HEK293 (cell line): ENCODE measurements around the gene PIGH.
A peak's percentile ranks its signal among the peaks of the same experiment; 100 is the strongest.

Source experiments
- CTCF ChIA-PET: fragments of 350-600 bp; formaldehyde crosslinking; extraction: SDS; loops from one replicate; lab custom pipeline; 2021; ENCODE audit warnings: antibody characterized with exemption; lab: Yijun Ruan, JAX
- POLR2A ChIA-PET: fragments of 300-600 bp; formaldehyde crosslinking; extraction: SDS; loops from one replicate; lab custom pipeline; 2020; ENCODE audit warnings: antibody characterized with exemption, inconsistent platforms; lab: Yijun Ruan, JAX
- H3K27ac ChIP-seq: fragments of 200-500 bp; sonication (Bioruptor generic); 2 replicates; pipeline ENCODE4 v1.5.1; 2014; ENCODE audit warnings: low read depth, low read length, control low read depth, inconsistent platforms; ENCODE audit errors: extremely low read depth
- H3K36me3 ChIP-seq, 2 experiments: fragments of 200-500 bp in 1 of 2; sonication (Bioruptor generic) in 1 of 2; 1 replicate in 1 of 2; 2 replicates in 1 of 2; pipeline ENCODE4 v1.5.1; 2014 to 2017; ENCODE audit warnings: inconsistent platforms in 2 of 2, low read length in 2 of 2; ENCODE audit not compliant: control insufficient read depth in 2 of 2, insufficient read depth in 1 of 2
- H3K4me1 ChIP-seq: fragments of 200-500 bp; sonication (Bioruptor generic); 2 replicates; pipeline ENCODE4 v1.5.1; 2014; ENCODE audit warnings: mild to moderate bottlenecking, low read length, inconsistent platforms; ENCODE audit not compliant: control insufficient read depth, insufficient read depth
- H3K4me3 ChIP-seq: 2 replicates; pipeline ENCODE4 v1.5.1; 2011; ENCODE audit warnings: low read depth, mild to moderate bottlenecking, control low read depth, low read length, moderate library complexity
- H3K9me3 ChIP-seq: fragments of 200-500 bp; sonication (Bioruptor generic); 2 replicates; pipeline ENCODE4 v1.5.1; 2014; ENCODE audit warnings: low read depth, low read length, inconsistent platforms; ENCODE audit not compliant: control insufficient read depth, insufficient read depth
- KLF1 ChIP-seq: fragments of 450-650 bp; formaldehyde crosslinking; IDR thresholded peaks from 2 replicates; pipeline ENCODE4 v1.5.1; 2016; ENCODE audit warnings: missing biosample characterization, missing genetic modification characterization
- ZFHX2 ChIP-seq: fragments of 450-650 bp; formaldehyde crosslinking; conservative IDR thresholded peaks from 2 replicates; pipeline ENCODE4 v1.5.1; 2016; ENCODE audit warnings: missing biosample characterization, missing genetic modification characterization
- ZFP41 ChIP-seq: fragments of 450-650 bp; formaldehyde crosslinking; IDR thresholded peaks from 2 replicates; pipeline ENCODE4 v1.5.1; 2016; ENCODE audit warnings: missing biosample characterization, missing genetic modification characterization, borderline replicate concordance
- ZNF202 ChIP-seq: fragments of 450-650 bp; formaldehyde crosslinking; IDR thresholded peaks from 2 replicates; pipeline ENCODE4 v1.5.1; 2016; ENCODE audit warnings: missing biosample characterization, missing genetic modification characterization, borderline replicate concordance
- ZNF366 ChIP-seq: fragments of 450-650 bp; formaldehyde crosslinking; conservative IDR thresholded peaks from 2 replicates; pipeline ENCODE4 v1.5.1; 2016; ENCODE audit warnings: missing biosample characterization, missing genetic modification characterization
- ZNF426 ChIP-seq: fragments of 450-650 bp; formaldehyde crosslinking; IDR thresholded peaks from 2 replicates; pipeline ENCODE4 v1.5.1; 2017; ENCODE audit warnings: missing biosample characterization, missing genetic modification characterization, mild to moderate bottlenecking, inconsistent platforms, moderate library complexity
- ZNF521 ChIP-seq: fragments of 450-650 bp; formaldehyde crosslinking; IDR thresholded peaks from 2 replicates; pipeline ENCODE4 v1.5.1; 2017; ENCODE audit warnings: missing biosample characterization, mild to moderate bottlenecking, missing genetic modification characterization
- ZNF571 ChIP-seq: fragments of 450-650 bp; formaldehyde crosslinking; IDR thresholded peaks from 2 replicates; pipeline ENCODE4 v1.5.0; 2017; ENCODE audit warnings: missing biosample characterization, missing genetic modification characterization
- ZNF623 ChIP-seq: fragments of 450-650 bp; formaldehyde crosslinking; IDR thresholded peaks from 2 replicates; pipeline ENCODE4 v1.5.1; 2016; ENCODE audit warnings: missing biosample characterization, missing genetic modification characterization
- ZNF654 ChIP-seq: fragments of 450-650 bp; formaldehyde crosslinking; IDR thresholded peaks from 2 replicates; pipeline ENCODE4 v1.5.1; 2016; ENCODE audit warnings: low read depth, missing biosample characterization, missing genetic modification characterization
- ZNF660 ChIP-seq: fragments of 450-650 bp; IDR thresholded peaks from 2 replicates; pipeline ENCODE4 v1.5.1; 2018; ENCODE audit warnings: missing biosample characterization, mild to moderate bottlenecking, missing genetic modification characterization
- ZNF701 ChIP-seq: fragments of 450-650 bp; formaldehyde crosslinking; IDR thresholded peaks from 2 replicates; pipeline ENCODE4 v1.5.1; 2016; ENCODE audit warnings: missing biosample characterization, missing genetic modification characterization
- TF ChIP-seq, protein P1 (sequence below): fragments of 450-650 bp; formaldehyde crosslinking; IDR thresholded peaks from 2 replicates; pipeline ENCODE4 v1.5.1; 2016; ENCODE audit warnings: missing biosample characterization, missing genetic modification characterization
- TF ChIP-seq, protein P2 (sequence below): fragments of 450-650 bp; IDR thresholded peaks from 2 replicates; pipeline ENCODE4 v1.5.1; 2018; ENCODE audit warnings: missing biosample characterization, mild to moderate bottlenecking, missing genetic modification characterization
- TF ChIP-seq, protein P3 (sequence below): fragments of 450-650 bp; formaldehyde crosslinking; IDR thresholded peaks from 2 replicates; pipeline ENCODE4 v1.5.1; 2016; ENCODE audit warnings: missing biosample characterization, missing genetic modification characterization
- TF ChIP-seq, protein P4 (sequence below): IDR thresholded peaks from 2 replicates; pipeline ENCODE4 v1.6.1; 2011; ENCODE audit warnings: mild to moderate bottlenecking, low read depth, low read length, borderline replicate concordance

PIGH gene

DNA sequence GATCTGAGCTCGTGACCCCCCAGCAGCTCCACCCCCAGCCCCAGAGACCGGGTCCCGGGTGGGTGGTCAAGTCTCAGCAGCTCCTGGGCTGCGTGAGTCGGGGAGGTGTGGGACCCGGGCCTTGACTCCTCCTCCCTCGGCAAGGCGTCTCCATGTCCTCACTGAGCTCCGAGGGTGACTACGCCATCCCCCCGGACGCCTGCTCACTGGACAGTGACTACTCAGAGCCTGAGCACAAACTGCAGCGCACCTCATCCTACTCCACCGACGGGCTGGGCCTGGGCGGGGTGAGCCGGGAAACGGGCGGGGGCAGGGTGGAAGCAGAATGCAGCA, 28.1 kb downstream of the PIGH start:
- TF ChIP-seq KLF1 = peak; percentile 83
- no peak for TF ChIP-seq ZNF521
- TF ChIP-seq, all 188 proteins: peak for 1
- H3K4me3 ChIP-seq = no peak overlapping the region
- peaks cover 0 to 36% of the 10 kb centered on the region in 2 experiments; a peak in 1 of 3 replicates for H3K36me3 ChIP-seq
- no peaks in the 10 kb centered on the region for H3K9me3 ChIP-seq
- H3K4me1 ChIP-seq = no peaks in the 10 kb centered on the region
- CTCF ChIA-PET = interaction anchor here (0.7 to 9.4 kb wide), 29 partner anchors 10 to 215 kb away, joined by 3 to 143 read pairs (median 6); partner anchors contain the start of genes PIGH and PLEKHH1
- POLR2A ChIA-PET = interaction anchor here (0.6 to 1.3 kb wide), 5 partner anchors 28 to 144 kb away, joined by 3 to 5 read pairs (median 4); partner anchors contain the start of genes PIGH and PLEKHH1
- H3K27ac ChIP-seq = no peak overlapping the region

DNA sequence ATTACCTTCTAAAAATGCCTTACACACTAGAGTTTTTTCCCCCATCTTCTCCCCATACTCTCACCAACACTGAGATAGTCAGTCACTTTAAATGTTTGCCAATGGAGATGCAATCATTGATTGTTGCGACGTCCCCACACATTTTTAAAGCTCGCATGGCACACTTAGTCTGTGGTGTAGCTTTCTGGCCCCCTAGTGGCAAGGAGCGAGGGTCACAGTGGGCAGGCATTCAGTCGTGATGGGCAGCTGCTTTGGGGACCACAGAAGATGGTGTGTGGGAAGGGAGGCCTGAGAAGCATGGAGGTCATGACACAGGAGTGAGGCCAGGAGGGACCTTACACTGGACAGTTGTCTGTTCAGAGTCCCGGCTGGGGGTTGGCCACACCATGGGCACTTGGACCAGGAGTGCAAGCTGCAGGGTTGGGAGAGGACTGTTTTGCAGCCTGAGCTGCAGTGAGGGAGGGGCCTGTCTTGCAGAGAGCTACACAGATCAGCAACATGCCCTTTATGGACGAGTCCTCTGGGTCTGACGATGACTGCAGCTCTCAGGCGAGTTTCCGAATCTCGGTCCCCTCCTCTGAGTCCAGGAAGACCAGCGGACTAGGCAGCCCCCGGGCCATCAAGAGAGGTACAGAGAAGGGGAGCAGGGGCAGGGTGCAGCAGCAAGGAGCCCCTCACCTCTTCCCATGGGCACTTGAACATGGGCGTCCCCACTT, 28.6 kb downstream of the PIGH start:
- POLR2A ChIA-PET = interaction anchor here (0.6 to 1.3 kb wide), 6 partner anchors 14 to 144 kb away, joined by 3 to 6 read pairs (median 4); partner anchors contain the start of genes PIGH and PLEKHH1
- peaks cover 0 to 32% of the 10 kb centered on the region in 2 experiments; a peak in 1 of 3 replicates for H3K36me3 ChIP-seq
- no peak overlapping the region for H3K27ac ChIP-seq
- no peaks in the 10 kb centered on the region for H3K4me1 ChIP-seq
- no peak overlapping the region for H3K4me3 ChIP-seq
- H3K9me3 ChIP-seq = no peaks in the 10 kb centered on the region
- TF ChIP-seq ZNF426 (tag by site-specific recombination) = no peak
- peak; percentile 47 for TF ChIP-seq ZNF654
- no peak for TF ChIP-seq ZNF623 (tag by site-specific recombination)
- no peak for TF ChIP-seq ZNF571 (tag by site-specific recombination)
- TF ChIP-seq ZFHX2 = no peak
- no peak for TF ChIP-seq ZNF202 (tag by site-specific recombination)
- TF ChIP-seq ZNF701 (tag by site-specific recombination) = no peak
- TF ChIP-seq, protein P1, sequence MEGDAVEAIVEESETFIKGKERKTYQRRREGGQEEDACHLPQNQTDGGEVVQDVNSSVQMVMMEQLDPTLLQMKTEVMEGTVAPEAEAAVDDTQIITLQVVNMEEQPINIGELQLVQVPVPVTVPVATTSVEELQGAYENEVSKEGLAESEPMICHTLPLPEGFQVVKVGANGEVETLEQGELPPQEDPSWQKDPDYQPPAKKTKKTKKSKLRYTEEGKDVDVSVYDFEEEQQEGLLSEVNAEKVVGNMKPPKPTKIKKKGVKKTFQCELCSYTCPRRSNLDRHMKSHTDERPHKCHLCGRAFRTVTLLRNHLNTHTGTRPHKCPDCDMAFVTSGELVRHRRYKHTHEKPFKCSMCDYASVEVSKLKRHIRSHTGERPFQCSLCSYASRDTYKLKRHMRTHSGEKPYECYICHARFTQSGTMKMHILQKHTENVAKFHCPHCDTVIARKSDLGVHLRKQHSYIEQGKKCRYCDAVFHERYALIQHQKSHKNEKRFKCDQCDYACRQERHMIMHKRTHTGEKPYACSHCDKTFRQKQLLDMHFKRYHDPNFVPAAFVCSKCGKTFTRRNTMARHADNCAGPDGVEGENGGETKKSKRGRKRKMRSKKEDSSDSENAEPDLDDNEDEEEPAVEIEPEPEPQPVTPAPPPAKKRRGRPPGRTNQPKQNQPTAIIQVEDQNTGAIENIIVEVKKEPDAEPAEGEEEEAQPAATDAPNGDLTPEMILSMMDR = peak; percentile 62
- no peak for TF ChIP-seq ZFP41 (tag by site-specific recombination)
- TF ChIP-seq, protein P2, sequence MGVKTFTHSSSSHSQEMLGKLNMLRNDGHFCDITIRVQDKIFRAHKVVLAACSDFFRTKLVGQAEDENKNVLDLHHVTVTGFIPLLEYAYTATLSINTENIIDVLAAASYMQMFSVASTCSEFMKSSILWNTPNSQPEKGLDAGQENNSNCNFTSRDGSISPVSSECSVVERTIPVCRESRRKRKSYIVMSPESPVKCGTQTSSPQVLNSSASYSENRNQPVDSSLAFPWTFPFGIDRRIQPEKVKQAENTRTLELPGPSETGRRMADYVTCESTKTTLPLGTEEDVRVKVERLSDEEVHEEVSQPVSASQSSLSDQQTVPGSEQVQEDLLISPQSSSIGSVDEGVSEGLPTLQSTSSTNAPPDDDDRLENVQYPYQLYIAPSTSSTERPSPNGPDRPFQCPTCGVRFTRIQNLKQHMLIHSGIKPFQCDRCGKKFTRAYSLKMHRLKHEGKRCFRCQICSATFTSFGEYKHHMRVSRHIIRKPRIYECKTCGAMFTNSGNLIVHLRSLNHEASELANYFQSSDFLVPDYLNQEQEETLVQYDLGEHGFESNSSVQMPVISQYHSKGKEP = no peak
- TF ChIP-seq, protein P3, sequence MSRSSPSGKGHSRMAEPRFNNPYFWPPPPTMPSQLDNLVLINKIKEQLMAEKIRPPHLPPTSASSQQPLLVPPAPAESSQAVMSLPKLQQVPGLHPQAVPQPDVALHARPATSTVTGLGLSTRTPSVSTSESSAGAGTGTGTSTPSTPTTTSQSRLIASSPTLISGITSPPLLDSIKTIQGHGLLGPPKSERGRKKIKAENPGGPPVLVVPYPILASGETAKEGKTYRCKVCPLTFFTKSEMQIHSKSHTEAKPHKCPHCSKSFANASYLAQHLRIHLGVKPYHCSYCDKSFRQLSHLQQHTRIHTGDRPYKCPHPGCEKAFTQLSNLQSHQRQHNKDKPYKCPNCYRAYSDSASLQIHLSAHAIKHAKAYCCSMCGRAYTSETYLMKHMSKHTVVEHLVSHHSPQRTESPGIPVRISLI (tag by site-specific recombination) = no peak
- TF ChIP-seq ZNF660 (tag by site-specific recombination) = peak; percentile 54; the same call in 1 of the 2 replicates
- CTCF ChIA-PET = interaction anchor here (0.5 to 9.4 kb wide), 40 partner anchors 9 to 1769 kb away, joined by 3 to 143 read pairs (median 4); partner anchors contain the start of genes PIGH and PLEKHH1

DNA sequence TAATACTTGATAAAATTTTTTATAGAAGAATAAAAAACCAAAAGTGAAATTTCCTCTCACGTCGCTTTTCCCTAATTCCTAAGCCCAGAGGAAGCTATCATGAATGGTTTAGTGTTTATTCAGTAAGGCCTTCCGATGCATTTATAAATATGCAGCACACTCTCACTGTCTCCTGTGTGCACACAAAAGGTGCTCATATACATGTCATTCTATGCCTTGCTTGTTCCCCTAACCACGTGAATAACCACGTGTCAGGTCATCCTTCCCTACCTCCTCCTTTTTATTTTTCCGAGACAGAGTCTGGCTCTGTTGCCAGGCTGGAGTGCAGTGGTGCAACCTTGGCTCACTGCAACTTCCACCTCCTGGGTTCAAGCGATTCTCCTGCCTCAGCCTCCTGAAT, 29.6 kb downstream of the PIGH start:
- no peak overlapping the region for H3K4me3 ChIP-seq
- no peak overlapping the region for H3K27ac ChIP-seq
- H3K9me3 ChIP-seq = no peaks in the 10 kb centered on the region
- ChIA-PET POLR2A (no interaction called here), CTCF (interaction anchor here (0.5 to 9.4 kb wide), 23 partner anchors 8 to 1768 kb away, joined by 3 to 143 read pairs (median 5); partner anchors contain the start of genes PIGH and PLEKHH1)
- no peak for TF ChIP-seq ZNF366
- TF ChIP-seq, protein P4, sequence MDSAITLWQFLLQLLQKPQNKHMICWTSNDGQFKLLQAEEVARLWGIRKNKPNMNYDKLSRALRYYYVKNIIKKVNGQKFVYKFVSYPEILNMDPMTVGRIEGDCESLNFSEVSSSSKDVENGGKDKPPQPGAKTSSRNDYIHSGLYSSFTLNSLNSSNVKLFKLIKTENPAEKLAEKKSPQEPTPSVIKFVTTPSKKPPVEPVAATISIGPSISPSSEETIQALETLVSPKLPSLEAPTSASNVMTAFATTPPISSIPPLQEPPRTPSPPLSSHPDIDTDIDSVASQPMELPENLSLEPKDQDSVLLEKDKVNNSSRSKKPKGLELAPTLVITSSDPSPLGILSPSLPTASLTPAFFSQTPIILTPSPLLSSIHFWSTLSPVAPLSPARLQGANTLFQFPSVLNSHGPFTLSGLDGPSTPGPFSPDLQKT = no peak
- no peaks in the 10 kb centered on the region for H3K4me1 ChIP-seq
- H3K36me3 ChIP-seq = peaks cover 0 to 22% of the 10 kb centered on the region in 2 experiments; a peak in 1 of 3 replicates
